Measurements from ENCODE around the gene UVRAG. TPM values are rescaled to one million over a fixed set of nuclear protein-coding genes. Genes with fewer than 3 reads are reported as not detected.

UVRAG gene
- total and polyA plus RNA-seq, 7 donors = 6.2 to 16.8 (median 13.6) TPM

DNA sequence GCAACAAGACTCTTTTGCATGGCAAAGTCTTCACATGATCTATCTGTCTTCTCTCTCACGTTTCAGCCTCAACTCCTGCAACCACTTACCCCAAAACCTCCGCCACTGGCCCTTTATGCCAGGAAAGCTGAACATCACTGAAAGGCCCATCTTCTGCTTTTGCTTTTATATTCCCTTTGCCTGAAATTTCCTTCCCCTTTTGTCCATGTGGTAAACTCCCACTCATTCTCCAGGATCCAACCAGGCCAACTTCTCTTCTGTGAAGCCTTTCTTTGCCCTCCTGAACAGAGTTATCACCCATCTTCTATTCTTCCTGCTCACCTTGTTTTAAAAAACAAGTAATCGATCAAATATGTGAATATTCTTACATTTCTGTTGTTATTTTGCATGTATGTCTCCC lies 273.5 kb downstream of the UVRAG start:
- intact Hi-C loops (cut with DNase I) = no loop called here
- H3K4me3 ChIP-seq = no peak overlapping the region
- WGBS, 3 donors = 80 to 90% (median 84%) methylated on average over 3 of the region's 3 CpGs
- no peak overlapping the region for H3K27ac ChIP-seq
- peaks cover 0 to 3% of the 10 kb centered on the region in 2 donors for H3K36me3 ChIP-seq (ENCODE audit: insufficient read depth in 1 of 2, low read depth in 1 of 2)
- TF ChIP-seq, protein P1, sequence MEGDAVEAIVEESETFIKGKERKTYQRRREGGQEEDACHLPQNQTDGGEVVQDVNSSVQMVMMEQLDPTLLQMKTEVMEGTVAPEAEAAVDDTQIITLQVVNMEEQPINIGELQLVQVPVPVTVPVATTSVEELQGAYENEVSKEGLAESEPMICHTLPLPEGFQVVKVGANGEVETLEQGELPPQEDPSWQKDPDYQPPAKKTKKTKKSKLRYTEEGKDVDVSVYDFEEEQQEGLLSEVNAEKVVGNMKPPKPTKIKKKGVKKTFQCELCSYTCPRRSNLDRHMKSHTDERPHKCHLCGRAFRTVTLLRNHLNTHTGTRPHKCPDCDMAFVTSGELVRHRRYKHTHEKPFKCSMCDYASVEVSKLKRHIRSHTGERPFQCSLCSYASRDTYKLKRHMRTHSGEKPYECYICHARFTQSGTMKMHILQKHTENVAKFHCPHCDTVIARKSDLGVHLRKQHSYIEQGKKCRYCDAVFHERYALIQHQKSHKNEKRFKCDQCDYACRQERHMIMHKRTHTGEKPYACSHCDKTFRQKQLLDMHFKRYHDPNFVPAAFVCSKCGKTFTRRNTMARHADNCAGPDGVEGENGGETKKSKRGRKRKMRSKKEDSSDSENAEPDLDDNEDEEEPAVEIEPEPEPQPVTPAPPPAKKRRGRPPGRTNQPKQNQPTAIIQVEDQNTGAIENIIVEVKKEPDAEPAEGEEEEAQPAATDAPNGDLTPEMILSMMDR (IDR thresholded peaks at IDR 0.05) = no peak
- no peaks in the 10 kb centered on the region for H3K9me3 ChIP-seq
- H3K4me1 ChIP-seq = peaks cover 4% of the 10 kb centered on the region
- ATAC-seq (no peak), DNase-seq (no peak)
- no peaks in the 10 kb centered on the region for H3K27me3 ChIP-seq (ENCODE audit: insufficient read depth in 3 of 3, low read length in 2 of 3)

DNA sequence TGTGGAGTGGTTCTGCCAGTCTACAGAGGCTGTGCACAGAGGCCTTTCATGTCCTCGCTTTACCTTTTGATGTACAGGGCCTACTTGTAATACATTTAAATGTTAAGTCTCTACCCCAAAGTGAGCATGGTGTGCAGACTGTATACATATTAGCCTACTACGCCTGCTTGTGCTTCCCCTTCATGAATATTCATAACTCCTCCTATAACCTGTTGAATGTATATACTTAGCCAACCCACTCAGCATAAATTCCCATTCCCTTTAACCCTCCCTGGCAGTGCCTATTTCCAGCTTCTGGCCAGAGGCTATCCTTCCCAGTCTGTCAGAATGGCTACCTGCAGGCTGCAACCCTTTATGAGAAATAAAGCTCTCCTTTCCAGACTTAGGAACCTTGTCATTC lies 275.2 kb downstream of the UVRAG start:
- intact Hi-C loops (cut with DNase I) = no loop called here
- Histone ChIP-seq H3K9me3 (no peaks in the 10 kb centered on the region), H3K36me3 (ENCODE audit: insufficient read depth in 1 of 2, low read depth in 1 of 2) (peaks cover 0 to 3% of the 10 kb centered on the region in 2 donors), H3K4me3 (no peak overlapping the region), H3K4me1 (no peaks in the 10 kb centered on the region), H3K27me3 (ENCODE audit: insufficient read depth in 3 of 3, low read length in 2 of 3) (no peaks in the 10 kb centered on the region), H3K27ac (no peak overlapping the region)
- 99 to 100% (median 100%) methylated on average over 2 of the region's 2 CpGs for WGBS, 3 donors
- TF ChIP-seq, protein P1 (IDR thresholded peaks at IDR 0.05) = no peak
- DNase-seq (no peak), ATAC-seq (no peak)

DNA sequence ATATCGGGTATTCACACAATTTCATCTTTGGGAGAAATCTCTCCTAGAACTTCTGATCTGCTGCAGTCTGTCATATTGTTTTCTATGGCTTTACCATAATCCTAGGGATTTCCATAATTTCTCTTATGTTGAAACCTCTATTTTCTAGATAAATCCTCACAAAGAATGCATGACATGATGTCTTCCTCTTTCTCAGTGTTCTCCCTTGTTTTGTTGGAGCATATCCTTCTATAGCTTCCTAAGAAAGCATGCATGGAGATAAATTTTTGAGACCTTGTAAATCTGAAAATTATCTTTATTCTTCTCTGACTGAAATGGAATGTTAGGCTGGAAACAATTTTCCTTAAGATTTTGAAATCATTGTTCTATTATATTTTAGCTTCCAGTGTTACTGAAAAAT lies 275.8 kb downstream of the UVRAG start:
- 95 to 99% (median 98%) methylated on average over 1 of the region's 1 CpG for WGBS, 3 donors
- DNase-seq = no peak

DNA sequence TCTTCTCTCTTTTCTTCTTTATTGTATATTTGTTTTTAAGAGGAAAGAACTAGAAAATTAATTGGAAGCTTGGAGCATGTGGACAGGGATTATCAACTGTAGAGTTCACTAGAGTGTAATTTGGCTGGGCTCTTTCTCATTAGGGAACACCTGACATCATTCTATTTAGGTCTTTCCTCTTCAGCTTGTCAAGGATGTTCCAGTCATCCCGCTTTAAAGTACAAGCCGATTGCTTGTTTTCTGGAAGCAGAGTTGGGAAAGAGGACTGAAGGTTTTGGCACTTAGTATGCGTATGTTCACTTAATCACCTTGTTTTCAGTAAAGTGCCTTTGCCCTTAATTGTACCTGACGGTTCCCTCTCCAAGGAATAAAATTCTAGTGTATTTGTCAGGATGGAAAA lies 279.7 kb downstream of the UVRAG start:
- WGBS, 3 donors = 73 to 85% (median 82%) methylated on average over 4 of the region's 4 CpGs
- Histone ChIP-seq H3K27ac (no peak overlapping the region), H3K27me3 (ENCODE audit: insufficient read depth in 3 of 3, low read length in 2 of 3) (no peaks in the 10 kb centered on the region), H3K36me3 (ENCODE audit: insufficient read depth in 1 of 2, low read depth in 1 of 2) (peaks cover 0 to 3% of the 10 kb centered on the region in 2 donors), H3K4me3 (no peak overlapping the region), H3K9me3 (no peaks in the 10 kb centered on the region), H3K4me1 (no peaks in the 10 kb centered on the region)
- ATAC-seq = no peak
- intact Hi-C loops (cut with DNase I) = no loop called here
- no peak for DNase-seq
- TF ChIP-seq, protein P1 (IDR thresholded peaks at IDR 0.05) = no peak

More for the DNA sequence above, 275.8 kb downstream of the UVRAG start:
- Histone ChIP-seq H3K4me1 (no peaks in the 10 kb centered on the region), H3K36me3 (ENCODE audit: insufficient read depth in 1 of 2, low read depth in 1 of 2) (peaks cover 0 to 3% of the 10 kb centered on the region in 2 donors), H3K9me3 (no peaks in the 10 kb centered on the region), H3K27ac (no peak overlapping the region), H3K27me3 (ENCODE audit: insufficient read depth in 3 of 3, low read length in 2 of 3) (no peaks in the 10 kb centered on the region), H3K4me3 (no peak overlapping the region)
- intact Hi-C loops (cut with DNase I) = no loop called here
- TF ChIP-seq, protein P1 (IDR thresholded peaks at IDR 0.05) = no peak
- ATAC-seq = no peak

DNA sequence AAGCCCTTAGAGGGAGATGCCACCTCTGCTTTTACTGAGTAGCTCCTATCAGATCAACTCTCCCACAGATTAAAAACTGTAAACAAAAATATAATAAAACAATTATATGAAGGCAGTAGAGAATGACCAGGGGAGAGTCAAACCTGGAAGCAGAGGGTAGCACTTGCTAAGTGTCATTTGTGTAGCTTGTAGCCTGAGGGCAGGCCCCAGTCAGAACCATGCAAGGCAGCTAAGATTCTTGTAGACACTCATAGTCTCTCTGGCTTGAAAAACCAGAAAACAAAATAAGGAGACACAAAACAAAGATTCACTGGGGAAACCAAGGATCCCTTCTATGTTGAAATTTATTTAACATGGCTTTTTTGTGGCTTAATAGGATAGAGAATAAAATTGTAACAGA lies 280.9 kb downstream of the UVRAG start:
- H3K27ac ChIP-seq = no peak overlapping the region
- no peak overlapping the region for H3K4me3 ChIP-seq
- no peaks in the 10 kb centered on the region for H3K4me1 ChIP-seq
- no peaks in the 10 kb centered on the region for H3K27me3 ChIP-seq (ENCODE audit: insufficient read depth in 3 of 3, low read length in 2 of 3)
- no peaks in the 10 kb centered on the region for H3K9me3 ChIP-seq
- H3K36me3 ChIP-seq (ENCODE audit: insufficient read depth in 1 of 2, low read depth in 1 of 2) = no peaks in the 10 kb centered on the region
- TF ChIP-seq, protein P1 (IDR thresholded peaks at IDR 0.05) = no peak
- intact Hi-C loops (cut with DNase I) = no loop called here
- ATAC-seq (no peak), DNase-seq (no peak)
